Activated CD4-positive, alpha-beta memory T cell treated with anti-CD3 and anti-CD28 coated beads, Interleukin-2, amount 10 ng/mL, durations not matched to agents 7 days and 5 days (primary cell): ENCODE data around the gene CECR2. TPM values are rescaled to one million over a fixed set of nuclear protein-coding genes. Genes with fewer than 3 reads are reported as not detected.

Source experiments
- CTCF ChIA-PET: fragments of 350-600 bp; sonication (Branson Sonifier 250); formaldehyde crosslinking; loops from one replicate; lab custom pipeline; 2021; ENCODE audit warnings: antibody characterized with exemption, inconsistent platforms; lab: Charles Lee
- POLR2A ChIA-PET: fragments of 350-600 bp; sonication (Branson Sonifier 250); formaldehyde crosslinking; loops from one replicate; lab custom pipeline; 2021; ENCODE audit warnings: antibody characterized with exemption; lab: Charles Lee
- DNase-seq: peaks from one replicate; pipeline ENCODE4 v3.0.0-alpha.2; 2020
- H3K27ac Mint-ChIP-seq: one replicate; pipeline ENCODE4 v1.8.0; 2021; ENCODE audit warnings: mild to moderate bottlenecking, mixed read lengths
- H3K27me3 Mint-ChIP-seq: one replicate; pipeline ENCODE4 v1.8.0; 2021; ENCODE audit warnings: mixed read lengths
- H3K36me3 Mint-ChIP-seq: one replicate; pipeline ENCODE4 v1.8.0; 2021; ENCODE audit warnings: low read depth, mixed read lengths
- H3K4me1 Mint-ChIP-seq: one replicate; pipeline ENCODE4 v1.8.0; 2021; ENCODE audit warnings: mixed read lengths
- H3K4me3 Mint-ChIP-seq: one replicate; pipeline ENCODE4 v1.8.0; 2021; ENCODE audit warnings: mild to moderate bottlenecking, mixed read lengths
- H3K9me3 Mint-ChIP-seq: one replicate; pipeline ENCODE4 v1.8.0; 2021; ENCODE audit warnings: mixed read lengths
- total RNA-seq, 2 experiments: library from RNA; stranded (reverse); gene quantifications; one replicate each; pipeline ENCODE4 v1.2.3, GENCODE V29; 2021

CECR2 gene
- total RNA-seq, 2 experiments from 2014 or later = 0.05 TPM; not detected in 1

DNA sequence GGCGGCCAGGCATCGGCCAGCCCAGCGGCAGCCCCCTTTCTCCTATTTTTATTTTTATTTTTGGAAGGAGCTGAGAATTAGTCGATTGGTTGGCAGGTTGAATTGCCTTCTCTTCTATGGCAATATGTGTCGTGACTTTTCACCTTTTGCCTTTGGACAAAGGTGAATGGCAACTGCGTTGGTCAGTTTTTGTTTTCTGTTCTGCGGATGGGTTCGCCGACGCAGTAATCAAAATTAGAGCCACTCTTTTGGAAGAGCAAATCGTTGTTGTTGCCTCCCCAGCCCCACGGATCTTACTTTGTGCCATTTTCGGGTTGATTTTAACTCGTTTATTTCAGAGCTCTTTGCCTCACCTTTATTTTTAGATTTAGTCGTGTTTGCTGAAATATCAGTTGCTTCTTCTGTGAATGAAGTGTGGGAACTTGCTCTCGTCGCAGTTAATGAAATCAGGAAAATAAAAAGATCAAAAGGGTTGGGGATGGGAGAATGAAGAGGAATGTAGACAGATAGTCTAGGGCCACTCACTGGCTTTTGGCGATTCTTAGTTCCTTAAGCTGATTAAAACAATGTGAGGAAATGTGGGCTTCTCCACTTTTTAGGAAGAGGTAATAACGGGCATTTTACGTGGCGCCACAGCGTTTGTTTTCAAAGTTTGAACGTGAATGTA is 1.6 kb downstream of the CECR2 start:
- H3K4me3 Mint-ChIP-seq = peak overlapping the region; percentile 28
- H3K36me3 Mint-ChIP-seq = no peaks in the 10 kb centered on the region
- H3K4me1 Mint-ChIP-seq = peaks cover 18% of the 10 kb centered on the region
- no peak overlapping the region for H3K27ac Mint-ChIP-seq
- ChIA-PET POLR2A (no interaction called here), CTCF (no interaction called here)
- no peaks in the 10 kb centered on the region for H3K9me3 Mint-ChIP-seq
- peaks cover 61% of the 10 kb centered on the region for H3K27me3 Mint-ChIP-seq
- DNase-seq = no peak

DNA sequence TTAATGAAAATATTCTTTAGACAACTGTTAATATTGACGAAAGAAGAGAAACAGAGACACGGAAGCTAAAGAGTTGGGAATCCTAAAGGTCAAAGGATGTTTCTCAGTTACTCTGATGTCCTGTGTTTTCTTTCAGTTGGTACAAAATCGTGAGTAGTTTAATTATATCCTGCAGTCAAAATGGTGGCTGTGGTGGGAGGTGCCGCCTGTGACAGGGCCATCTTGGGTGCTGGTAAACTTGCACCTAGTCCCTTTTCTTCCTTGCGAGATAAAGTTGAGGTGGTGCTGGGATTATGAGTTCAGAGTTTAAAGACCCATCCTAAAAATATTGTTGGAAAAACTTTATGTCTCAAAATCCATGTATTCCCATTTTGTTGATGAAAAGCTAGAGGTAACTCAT is 2.2 kb downstream of the CECR2 start:
- Mint-ChIP-seq H3K27me3 (peaks cover 58% of the 10 kb centered on the region), H3K4me1 (peaks cover 18% of the 10 kb centered on the region), H3K4me3 (no peak overlapping the region), H3K9me3 (no peaks in the 10 kb centered on the region), H3K27ac (no peak overlapping the region), H3K36me3 (no peaks in the 10 kb centered on the region)
- DNase-seq = no peak
- ChIA-PET CTCF (no interaction called here), POLR2A (interaction anchor here (0.6 kb wide), 1 partner anchor 212 kb away, joined by 3 read pairs; the partner anchor contains the start of gene HDHD5)

DNA sequence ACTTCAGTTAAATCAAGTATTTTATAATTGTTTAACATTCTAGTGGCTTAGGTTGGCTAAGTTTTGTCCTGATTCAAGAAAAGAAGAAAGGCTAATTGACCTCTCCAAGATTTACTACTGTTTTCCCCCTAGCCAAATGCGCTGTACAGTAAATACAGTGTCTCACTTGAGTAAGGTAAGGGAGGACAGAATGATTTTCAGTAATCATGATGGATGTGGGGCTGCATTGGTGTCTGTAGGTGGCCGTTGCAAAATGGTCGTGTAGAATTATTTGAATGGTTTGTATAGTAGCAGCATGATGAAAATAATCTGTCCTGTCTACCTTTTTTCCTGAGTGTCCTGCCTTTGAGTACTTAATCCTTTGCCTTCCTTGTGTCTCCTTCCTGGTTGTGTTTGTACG is 4.6 kb downstream of the CECR2 start:
- Mint-ChIP-seq H3K27me3 (peaks cover 36% of the 10 kb centered on the region), H3K9me3 (no peaks in the 10 kb centered on the region), H3K4me3 (no peak overlapping the region), H3K36me3 (no peaks in the 10 kb centered on the region), H3K27ac (no peak overlapping the region), H3K4me1 (peaks cover 6% of the 10 kb centered on the region)
- ChIA-PET POLR2A (no interaction called here), CTCF (no interaction called here)
- DNase-seq = no peak

DNA sequence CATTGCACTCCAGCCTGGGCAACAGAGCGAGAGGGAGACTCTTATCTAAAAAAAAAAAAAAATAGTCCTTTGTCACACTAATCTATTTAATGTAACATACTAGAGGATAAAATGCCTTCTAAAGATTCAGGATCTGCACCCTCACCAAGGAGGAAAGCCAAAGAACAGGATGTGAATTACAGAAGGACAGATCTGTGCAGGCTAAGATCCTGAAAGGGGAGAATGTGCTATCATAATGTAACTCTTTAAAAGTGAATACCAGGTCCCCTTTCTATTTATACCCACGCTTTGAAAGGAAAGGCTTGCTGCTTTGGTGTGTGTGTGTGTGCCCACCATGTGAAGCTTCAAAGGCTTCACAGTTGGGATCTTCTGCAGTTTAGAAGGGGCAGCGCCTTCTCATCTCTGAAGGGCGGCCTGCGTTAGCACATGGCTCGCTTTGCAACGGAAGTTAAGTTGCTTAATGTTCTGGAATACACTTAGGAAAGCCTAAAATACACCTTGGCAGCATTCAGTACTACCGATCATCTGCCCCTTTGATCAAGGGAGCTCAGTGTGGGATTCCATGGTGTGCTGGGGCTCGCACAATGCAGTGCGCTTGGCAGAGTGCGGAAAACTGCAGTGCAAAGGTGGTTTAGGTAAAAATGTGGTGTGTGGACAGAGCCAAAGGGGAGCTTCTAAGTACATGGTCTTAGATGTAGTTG is 6.8 kb downstream of the CECR2 start:
- ChIA-PET POLR2A (no interaction called here), CTCF (interaction anchor here (1.2 kb wide), 1 partner anchor 9 kb away, joined by 3 read pairs; no protein-coding TSS in a partner anchor)
- Mint-ChIP-seq H3K27me3 (peaks cover 30% of the 10 kb centered on the region), H3K9me3 (no peaks in the 10 kb centered on the region), H3K4me3 (no peak overlapping the region), H3K27ac (no peak overlapping the region), H3K4me1 (peaks cover 3% of the 10 kb centered on the region), H3K36me3 (no peaks in the 10 kb centered on the region)
- no peak for DNase-seq

DNA sequence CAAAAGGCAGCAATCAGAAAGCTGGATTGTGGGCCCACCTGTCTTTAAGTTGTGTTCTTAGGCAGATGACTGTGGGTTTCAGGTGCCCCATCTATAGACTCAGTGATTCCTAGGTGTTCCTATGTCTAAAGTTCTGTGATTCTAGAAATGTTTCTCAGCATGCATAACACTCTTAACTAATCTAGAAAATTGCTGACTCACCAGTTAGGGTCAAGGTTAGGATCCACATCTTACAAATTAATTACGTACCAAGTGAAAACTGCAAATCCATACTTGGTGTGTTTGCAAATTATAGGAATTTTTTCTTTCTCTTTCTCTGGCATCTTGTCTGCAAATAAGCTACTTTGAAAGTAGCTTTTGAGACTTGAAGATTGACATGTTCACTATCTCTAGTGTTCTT is 7.7 kb downstream of the CECR2 start:
- POLR2A ChIA-PET = no interaction called here

DNA sequence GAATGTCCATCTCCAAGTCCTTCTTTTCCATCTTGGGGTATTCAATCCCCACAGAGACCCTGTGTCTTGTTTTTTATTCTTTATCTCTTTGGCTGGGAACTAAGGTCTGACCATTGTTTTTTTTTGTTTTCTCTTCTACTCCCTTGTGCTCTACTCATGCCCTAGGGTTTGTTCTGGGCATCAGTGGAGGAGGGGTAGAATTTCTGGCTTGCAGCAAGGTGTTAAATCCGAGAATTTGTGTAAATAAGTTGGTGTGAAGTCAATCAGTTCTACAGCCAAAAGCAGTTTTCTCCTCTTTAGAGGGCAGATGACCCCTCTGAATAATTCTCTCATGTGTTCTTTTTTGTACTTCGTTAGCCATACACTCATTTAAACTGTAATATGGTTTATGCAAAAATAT is 10.7 kb downstream of the CECR2 start:
- no peak for DNase-seq
- no peak overlapping the region for H3K4me3 Mint-ChIP-seq
- CTCF ChIA-PET = no interaction called here
- H3K27me3 Mint-ChIP-seq = peaks cover 11% of the 10 kb centered on the region
- peaks cover 3% of the 10 kb centered on the region for H3K4me1 Mint-ChIP-seq
- POLR2A ChIA-PET = no interaction called here
- H3K36me3 Mint-ChIP-seq = no peaks in the 10 kb centered on the region
- no peaks in the 10 kb centered on the region for H3K9me3 Mint-ChIP-seq
- H3K27ac Mint-ChIP-seq = no peak overlapping the region

More for the DNA sequence above, 7.7 kb downstream of the CECR2 start:
- Mint-ChIP-seq H3K27me3 (peaks cover 24% of the 10 kb centered on the region), H3K9me3 (no peaks in the 10 kb centered on the region), H3K4me3 (no peak overlapping the region), H3K4me1 (peaks cover 3% of the 10 kb centered on the region), H3K27ac (no peak overlapping the region), H3K36me3 (no peaks in the 10 kb centered on the region)
- no peak for DNase-seq
- CTCF ChIA-PET = interaction anchor here (1.2 kb wide), 1 partner anchor 10 kb away, joined by 3 read pairs; no protein-coding TSS in a partner anchor

DNA sequence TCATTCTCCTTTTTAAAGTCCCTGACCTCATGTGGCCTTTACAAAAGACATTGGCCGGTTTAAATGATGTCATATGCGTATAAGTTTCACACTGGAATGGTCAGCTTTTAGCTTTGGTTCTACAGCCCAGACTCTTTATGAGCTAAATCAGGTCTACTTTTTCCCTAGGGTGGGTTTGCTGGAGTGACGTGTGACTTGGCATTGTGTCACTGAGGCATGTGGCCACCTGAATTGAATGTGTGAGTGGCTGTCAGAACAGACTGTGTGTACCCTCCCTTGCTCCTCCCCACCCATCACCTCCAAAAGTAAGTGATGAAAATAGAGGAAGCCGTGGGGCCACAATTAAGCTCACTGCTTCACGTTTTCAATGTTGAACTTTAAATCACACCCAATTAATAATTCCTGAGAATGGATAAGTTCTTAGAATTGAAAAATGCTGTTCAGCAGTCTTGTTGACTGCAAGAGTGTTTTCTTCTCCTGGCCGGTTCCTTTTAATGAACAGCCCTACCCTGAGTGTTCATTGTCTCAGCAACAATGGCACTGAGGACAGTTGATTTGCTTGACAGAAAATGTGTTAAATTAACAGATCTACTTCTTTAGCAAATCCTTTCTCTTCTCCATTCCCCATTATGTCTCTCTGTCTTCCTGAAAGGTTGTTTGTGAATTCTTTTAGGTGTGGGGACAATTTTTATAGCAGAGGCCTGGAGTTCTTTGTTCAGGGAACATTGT is 11.3 kb downstream of the CECR2 start:
- Mint-ChIP-seq H3K4me1 (peaks cover 3% of the 10 kb centered on the region), H3K27ac (no peak overlapping the region), H3K27me3 (peaks cover 9% of the 10 kb centered on the region), H3K36me3 (no peaks in the 10 kb centered on the region), H3K9me3 (no peaks in the 10 kb centered on the region), H3K4me3 (no peak overlapping the region)
- no peak for DNase-seq
- ChIA-PET CTCF (no interaction called here), POLR2A (no interaction called here)

DNA sequence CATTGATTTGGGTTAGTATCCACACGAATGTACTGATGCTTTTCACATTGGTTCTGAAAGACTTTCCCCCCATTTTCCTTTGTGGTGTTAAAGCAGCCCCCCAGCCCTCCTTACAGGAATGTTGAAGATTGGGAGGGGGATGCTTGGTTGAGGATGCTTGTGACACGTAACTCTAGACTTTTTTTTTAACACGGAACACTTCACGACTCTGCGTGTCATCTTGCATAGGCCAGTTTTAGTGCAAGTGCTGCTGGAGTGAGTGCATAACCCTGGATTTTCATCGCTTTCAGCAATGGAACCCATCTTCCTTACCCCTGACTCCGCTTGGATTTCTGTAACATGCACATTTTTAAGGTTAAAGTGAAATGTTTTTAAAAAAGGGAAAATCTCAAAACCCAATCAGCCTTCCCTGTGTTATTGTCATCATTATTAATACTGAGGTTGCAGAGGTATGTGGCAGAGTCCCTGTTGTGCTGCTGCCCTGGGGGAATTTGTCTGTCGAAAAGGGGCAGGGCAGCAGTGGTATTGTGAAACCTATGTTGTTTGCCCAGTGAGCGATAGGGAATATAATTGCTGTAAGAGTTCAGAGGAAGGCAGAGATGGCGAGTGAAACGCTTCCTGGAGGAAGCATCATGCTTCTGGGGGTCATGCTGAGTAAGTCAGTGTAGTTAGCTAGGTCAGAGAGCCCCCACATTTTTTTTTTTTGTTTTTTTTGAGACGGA is 12.1 kb downstream of the CECR2 start:
- no peak for DNase-seq
- no peaks in the 10 kb centered on the region for H3K9me3 Mint-ChIP-seq
- no peak overlapping the region for H3K27ac Mint-ChIP-seq
- ChIA-PET CTCF (no interaction called here), POLR2A (no interaction called here)
- peaks cover 6% of the 10 kb centered on the region for H3K27me3 Mint-ChIP-seq
- peaks cover 3% of the 10 kb centered on the region for H3K4me1 Mint-ChIP-seq
- H3K4me3 Mint-ChIP-seq = no peak overlapping the region
- H3K36me3 Mint-ChIP-seq = no peaks in the 10 kb centered on the region

DNA sequence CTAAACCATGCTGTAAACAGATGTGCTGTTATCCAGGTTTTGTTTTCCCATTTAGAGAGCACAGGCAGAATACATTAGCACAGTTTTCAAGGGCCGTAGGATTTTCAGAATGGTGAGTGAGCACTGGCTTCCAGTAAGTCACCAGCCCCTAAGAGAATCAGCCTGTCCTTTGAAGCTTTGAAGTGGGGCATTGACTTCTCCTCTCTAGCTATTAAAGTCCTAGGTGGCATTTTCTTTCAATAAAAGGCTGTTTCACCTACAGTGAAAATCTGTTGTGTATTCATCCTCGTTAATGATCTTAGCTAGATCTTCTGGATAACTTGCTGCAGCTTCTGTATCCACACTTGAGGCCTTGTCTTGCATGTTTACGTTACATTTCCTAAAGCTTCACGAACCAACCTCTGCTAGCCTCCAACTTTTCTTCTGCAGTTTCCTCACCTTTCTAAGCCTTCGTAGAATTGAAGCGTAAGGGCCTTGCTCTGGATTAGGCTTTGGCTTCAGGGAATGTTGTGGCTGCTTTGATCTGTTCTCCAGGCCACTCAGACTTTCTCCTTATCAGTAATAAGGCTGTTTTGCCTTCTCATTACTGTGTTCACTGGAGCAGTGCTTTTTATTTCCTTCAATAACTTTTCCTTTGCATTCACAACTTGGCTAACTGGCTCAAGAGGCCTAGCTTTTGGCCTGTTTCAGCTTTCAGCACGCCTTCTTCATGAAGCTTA is 15.5 kb downstream of the CECR2 start:
- Mint-ChIP-seq H3K4me1 (peaks cover 2% of the 10 kb centered on the region), H3K9me3 (no peaks in the 10 kb centered on the region), H3K4me3 (no peak overlapping the region), H3K27me3 (peaks cover 4% of the 10 kb centered on the region), H3K27ac (no peak overlapping the region), H3K36me3 (no peaks in the 10 kb centered on the region)
- ChIA-PET POLR2A (no interaction called here), CTCF (no interaction called here)
- no peak for DNase-seq

DNA sequence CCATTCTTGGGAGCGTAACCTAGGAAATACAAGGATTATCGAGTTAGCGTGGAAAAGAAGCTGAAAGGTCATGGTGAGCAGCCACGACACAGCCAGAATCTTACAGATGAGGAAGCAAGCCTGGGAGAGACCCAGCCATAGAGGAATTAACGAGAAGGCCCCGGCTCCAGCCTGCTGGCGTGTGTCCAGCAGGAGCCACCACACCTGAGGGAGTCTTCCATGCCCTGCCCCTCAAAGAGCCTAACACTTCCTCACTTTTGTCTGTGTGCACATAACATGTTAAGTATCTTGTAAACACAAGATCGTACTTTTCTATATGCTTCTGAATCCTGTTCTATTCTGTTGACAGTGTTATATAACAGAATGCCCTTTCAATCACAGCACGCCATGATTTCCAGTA is 18.1 kb downstream of the CECR2 start:
- POLR2A ChIA-PET = no interaction called here
- Mint-ChIP-seq H3K36me3 (no peaks in the 10 kb centered on the region), H3K27me3 (no peaks in the 10 kb centered on the region), H3K9me3 (no peaks in the 10 kb centered on the region), H3K4me3 (no peak overlapping the region), H3K27ac (no peak overlapping the region), H3K4me1 (no peaks in the 10 kb centered on the region)
- CTCF ChIA-PET = no interaction called here
- DNase-seq = no peak

DNA sequence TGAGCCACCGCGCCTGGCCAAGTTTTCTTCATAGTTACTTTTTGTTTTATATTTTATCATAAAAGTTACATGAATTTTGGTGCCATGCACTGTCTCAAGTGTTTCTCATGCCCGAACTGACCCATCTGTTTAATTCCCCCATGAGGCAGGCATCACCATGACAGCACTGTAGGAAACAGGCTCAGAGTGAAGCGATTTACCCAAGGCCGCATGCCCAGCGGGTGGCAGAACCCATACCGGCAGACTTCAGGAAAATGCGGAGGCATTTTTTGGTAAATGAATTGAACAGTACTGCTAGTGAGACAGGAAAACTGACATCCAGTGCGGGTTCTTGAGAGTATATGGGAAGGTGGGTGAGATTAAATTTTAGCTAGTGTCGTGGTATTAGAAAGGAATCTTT is 19.0 kb downstream of the CECR2 start:
- Mint-ChIP-seq H3K9me3 (no peaks in the 10 kb centered on the region), H3K4me3 (no peak overlapping the region), H3K36me3 (no peaks in the 10 kb centered on the region), H3K4me1 (no peaks in the 10 kb centered on the region), H3K27ac (no peak overlapping the region), H3K27me3 (no peaks in the 10 kb centered on the region)
- DNase-seq = no peak
- ChIA-PET CTCF (no interaction called here), POLR2A (no interaction called here)

DNA sequence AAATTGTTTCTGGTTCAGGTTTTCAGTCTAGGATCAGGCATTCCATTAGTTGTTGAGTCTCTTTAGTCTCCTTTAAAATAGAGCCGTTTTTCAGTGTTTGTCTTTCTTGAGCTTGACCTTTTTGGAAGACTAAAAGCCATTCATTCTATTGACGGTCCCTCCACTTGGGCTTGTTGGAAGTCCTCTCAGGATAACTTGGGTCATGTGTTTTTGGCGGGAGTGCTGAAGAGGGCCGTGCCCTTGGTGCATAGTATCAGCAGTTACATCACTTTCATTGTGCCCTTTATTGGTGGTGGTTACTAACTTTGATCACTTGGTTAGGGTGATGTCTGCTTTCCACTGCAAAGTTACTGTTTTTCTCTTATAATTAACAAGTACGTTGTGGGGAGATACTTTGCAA is 20.8 kb downstream of the CECR2 start:
- H3K4me3 Mint-ChIP-seq = no peak overlapping the region
- H3K27me3 Mint-ChIP-seq = no peaks in the 10 kb centered on the region
- H3K27ac Mint-ChIP-seq = no peak overlapping the region
- ChIA-PET CTCF (interaction anchor here (1.5 kb wide), 1 partner anchor 219 kb away, joined by 3 read pairs; no protein-coding TSS in a partner anchor), POLR2A (no interaction called here)
- no peaks in the 10 kb centered on the region for H3K9me3 Mint-ChIP-seq
- H3K36me3 Mint-ChIP-seq = no peaks in the 10 kb centered on the region
- no peak for DNase-seq
- H3K4me1 Mint-ChIP-seq = no peaks in the 10 kb centered on the region
